H1 (cell line): Measurements from ENCODE around the gene MAPK8.

Experiments used
- ATF3 ChIP-seq: IDR thresholded peaks from 2 replicates; pipeline ENCODE4 v1.6.1; 2011; ENCODE audit warnings: low read depth, mild to moderate bottlenecking, low read length; ENCODE audit not compliant: insufficient read depth
- CHD1 ChIP-seq: IDR thresholded peaks from 2 replicates; pipeline ENCODE4 v1.6.1; 2012; ENCODE audit warnings: low read depth, low read length, improper control_type of control experiment
- CTCF ChIP-seq, 3 experiments: IDR thresholded peaks; 1 replicate in 2 of 3; 2 replicates in 1 of 3; pipeline versions ENCODE4 v1.5.1 to v1.6.1; 2011; ENCODE audit warnings: low read length in 3 of 3, mild to moderate bottlenecking in 3 of 3, inconsistent platforms in 2 of 3, low read depth in 1 of 3, moderate library complexity in 1 of 3; ENCODE audit not compliant: insufficient read depth in 1 of 3; ENCODE audit errors: control extremely low read depth in 1 of 3
- FOSL1 ChIP-seq: IDR thresholded peaks from 2 replicates; pipeline ENCODE4 v1.6.1; 2011; ENCODE audit warnings: mild to moderate bottlenecking, low read depth, low read length, moderate library complexity; ENCODE audit not compliant: insufficient read depth
- JUN ChIP-seq: IDR thresholded peaks from 2 replicates; pipeline ENCODE4 v1.6.1; 2011; ENCODE audit warnings: low read depth, mild to moderate bottlenecking, improper control_type of control experiment, low read length
- JUND ChIP-seq: IDR thresholded peaks from 2 replicates; pipeline ENCODE4 v1.6.1; 2011; ENCODE audit warnings: mild to moderate bottlenecking, improper control_type of control experiment, low read length
- TCF12 ChIP-seq: IDR thresholded peaks from 2 replicates; pipeline ENCODE4 v1.6.1; 2011; ENCODE audit warnings: low read depth, mild to moderate bottlenecking, low read length
- YY1 ChIP-seq: IDR thresholded peaks from 2 replicates; pipeline ENCODE4 v1.6.1; 2011; ENCODE audit warnings: low read depth, mild to moderate bottlenecking, low read length
- TF ChIP-seq, protein P1 (sequence below): IDR thresholded peaks from 2 replicates; pipeline ENCODE4 v1.6.1; 2012; ENCODE audit warnings: inconsistent platforms

- TF ChIP-seq JUND (no peak), CTCF (IDR thresholded peaks at IDR 0.05; ENCODE audit: control extremely low read depth in 1 of 3, insufficient read depth in 1 of 3, low read depth in 1 of 3, low read length in 3 of 3) (no peak), JUN (no peak), YY1 (no peak), ATF3 (no peak), TCF12 (no peak), FOSL1 (no peak), CHD1 (no peak)
- TF ChIP-seq, protein P1, sequence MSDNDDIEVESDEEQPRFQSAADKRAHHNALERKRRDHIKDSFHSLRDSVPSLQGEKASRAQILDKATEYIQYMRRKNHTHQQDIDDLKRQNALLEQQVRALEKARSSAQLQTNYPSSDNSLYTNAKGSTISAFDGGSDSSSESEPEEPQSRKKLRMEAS = no peak
These were observed 122.4 kb downstream of the MAPK8 start for GRCh38 chr10:48428896-48429295.
